GM18507 (cell line): Measurements from ENCODE around the gene YEATS2.
"Not testable (repeated sequence)": the region's sequence is repeated elsewhere in the genome, so short reads cannot be mapped to it uniquely, and the experiment has no call there.

Experiments
- DNase-seq: peaks from one replicate; pipeline ENCODE4 v3.0.0; 2011; ENCODE audit warnings: low read depth; ENCODE audit not compliant: insufficient read length; ENCODE audit errors: extremely low spot score
- FAIRE-seq: peaks from 2 replicates; lab custom pipeline; 2011; peaks lifted over from hg19 to GRCh38; lab: Jason Lieb, UNC

The YEATS2 gene

DNA sequence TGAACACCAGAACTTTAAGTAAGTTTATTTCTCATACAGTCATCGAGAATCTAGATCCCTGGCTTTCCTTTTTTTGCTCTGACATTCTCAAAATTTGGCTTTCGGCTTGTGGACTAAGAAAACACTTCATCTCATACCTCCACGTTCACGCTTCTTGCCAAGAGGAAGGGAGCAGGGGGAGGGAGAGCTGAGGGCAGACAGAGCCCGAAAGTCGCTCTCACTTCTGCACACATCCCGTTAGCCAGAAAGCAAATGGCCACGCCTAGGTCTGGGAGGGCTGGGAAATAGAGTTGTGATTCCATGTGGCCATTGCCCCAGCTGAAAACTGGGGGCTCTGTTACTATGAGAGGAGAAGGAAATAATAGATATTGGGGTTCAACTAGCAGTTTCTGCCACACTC, 70.5 kb downstream of the YEATS2 start:
- DNase-seq: no peak
- no peak for FAIRE-seq

DNA sequence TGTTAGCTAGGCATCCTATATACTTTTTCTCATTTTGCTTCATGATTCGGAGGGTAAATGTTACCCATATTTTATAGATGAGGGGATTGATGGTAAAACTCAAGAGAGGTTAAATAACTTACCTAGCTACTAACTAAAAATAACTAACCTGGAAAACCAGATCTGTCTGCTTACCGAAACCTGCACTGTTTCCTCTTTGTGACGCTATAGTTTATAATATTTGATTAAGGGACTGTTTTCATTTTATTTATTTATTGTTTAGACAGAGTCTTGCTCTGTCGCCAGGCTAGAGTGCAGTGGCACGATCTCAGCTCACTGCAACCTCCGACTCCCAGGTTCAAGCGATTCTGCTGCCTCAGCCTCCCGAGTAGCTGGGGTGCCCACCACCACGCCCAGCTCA, 71.9 kb downstream of the YEATS2 start:
- DNase-seq: no peak
- FAIRE-seq: no peak

DNA sequence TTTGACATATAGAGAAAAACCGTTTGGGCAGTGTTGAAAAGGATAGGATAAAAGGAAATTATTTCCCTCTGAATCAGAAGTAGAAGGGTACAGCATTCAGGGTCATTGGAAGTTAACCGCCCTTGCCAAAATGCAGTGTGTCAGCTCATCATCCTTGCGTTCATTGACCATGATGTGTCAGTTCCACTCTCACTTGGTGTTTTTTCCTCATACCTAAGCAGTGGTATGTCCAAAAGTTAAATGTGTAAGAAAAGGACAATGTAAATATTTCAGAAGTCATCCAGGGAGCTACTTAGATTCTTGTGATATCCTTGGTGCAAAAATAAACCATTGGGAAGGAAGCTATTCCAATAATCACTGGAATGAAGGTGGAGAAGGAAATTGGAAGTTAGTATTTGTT, 77.0 kb downstream of the YEATS2 start:
- FAIRE-seq: no peak

DNA sequence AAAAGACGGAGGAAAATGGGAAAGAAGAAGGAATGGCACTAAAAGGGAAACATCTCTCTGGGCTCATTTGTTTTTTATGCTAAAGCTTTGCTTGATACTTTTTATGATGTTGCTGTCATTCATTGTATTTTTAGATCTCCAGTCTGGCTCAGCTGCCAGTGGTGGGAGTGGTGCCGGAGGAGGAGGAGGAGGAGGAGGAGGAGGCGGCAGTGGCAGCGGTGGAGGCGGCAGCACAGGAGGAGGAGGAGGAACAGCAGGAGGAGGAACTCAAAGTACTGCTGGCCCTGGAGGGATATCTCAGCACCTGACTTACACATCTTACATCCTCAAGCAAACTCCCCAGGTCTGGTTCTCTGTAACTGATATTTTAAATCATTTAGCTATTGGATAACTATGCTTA, 78.2 kb downstream of the YEATS2 start:
- DNase-seq (no peak), FAIRE-seq (no peak)

More for the DNA sequence above, 77.0 kb downstream of the YEATS2 start:
- no peak for DNase-seq

DNA sequence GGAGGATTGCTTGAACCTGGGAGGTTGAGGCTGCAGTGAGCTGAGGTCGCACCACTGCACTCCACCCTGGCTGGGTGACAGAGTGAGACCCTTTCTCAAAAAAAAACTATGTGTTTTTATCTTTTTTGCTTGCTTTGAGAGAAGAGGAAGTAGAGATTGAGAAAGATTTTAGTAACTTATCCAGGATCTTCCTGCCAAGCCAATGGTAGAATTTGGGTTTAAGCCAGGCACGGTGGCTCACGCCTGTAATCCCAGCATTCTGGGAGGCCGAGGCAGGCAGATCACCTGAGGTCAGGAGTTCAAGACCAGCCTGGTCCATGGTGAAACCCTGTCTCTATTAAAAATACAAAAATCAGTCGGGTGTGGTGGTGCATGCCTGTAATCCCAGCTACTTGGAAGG, 78.9 kb downstream of the YEATS2 start:
- not testable (repeated sequence) for FAIRE-seq, DNase-seq

DNA sequence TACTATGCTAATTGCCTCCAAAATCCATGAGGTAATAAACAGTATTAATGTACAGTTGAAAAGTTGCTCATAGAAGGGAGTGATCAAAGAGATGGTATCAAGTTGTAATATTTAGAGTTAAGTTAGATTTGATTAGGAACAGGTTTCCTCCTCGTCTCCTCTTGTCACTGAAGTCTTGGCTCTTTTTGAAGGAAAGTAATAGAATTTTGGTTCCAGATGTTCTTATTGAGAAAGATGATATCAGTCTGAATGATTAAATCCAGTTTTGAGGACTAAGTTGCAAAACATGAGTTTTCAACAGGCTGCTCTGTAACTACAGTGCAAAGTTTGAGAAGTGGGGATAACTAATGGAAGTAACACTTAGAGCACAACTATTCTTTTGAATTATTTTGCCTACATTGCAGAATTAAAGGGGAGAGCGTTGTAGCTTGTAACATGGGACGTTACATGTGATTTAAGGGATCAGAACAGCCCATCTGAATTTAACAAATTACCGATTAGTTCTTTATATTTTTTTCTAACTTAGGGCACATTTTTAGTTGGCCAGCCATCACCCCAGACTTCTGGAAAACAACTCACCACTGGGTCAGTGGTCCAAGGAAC, 79.5 kb downstream of the YEATS2 start:
- FAIRE-seq (no peak), DNase-seq (no peak)

DNA sequence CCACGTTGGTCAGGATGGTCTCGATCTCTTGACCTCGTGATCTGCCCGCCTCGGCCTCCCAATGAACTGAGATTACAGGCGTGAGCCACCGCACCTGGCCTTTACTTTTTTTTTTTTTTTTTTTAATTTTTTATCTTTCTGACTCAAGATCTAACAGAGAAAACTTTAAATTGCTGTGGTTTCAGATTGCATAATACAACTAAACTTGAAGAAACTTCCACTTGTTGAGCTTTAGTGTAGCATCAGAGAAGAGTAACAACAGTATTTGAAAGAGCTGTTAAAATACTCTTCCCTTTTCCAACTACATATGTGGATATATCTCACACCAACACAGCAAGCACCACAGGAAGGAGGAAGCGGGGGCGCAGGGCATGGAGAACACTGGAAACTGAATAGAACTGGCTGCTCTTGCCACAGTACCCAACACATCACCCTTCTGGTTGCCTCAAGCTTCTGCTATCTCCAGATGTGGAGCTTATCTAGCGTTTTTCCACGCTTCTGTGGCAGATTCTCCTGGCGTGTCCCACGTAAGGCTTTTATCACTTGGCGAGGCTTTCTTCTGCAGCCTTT, 82.4 kb downstream of the YEATS2 start:
- DNase-seq (no peak), FAIRE-seq (no peak)

DNA sequence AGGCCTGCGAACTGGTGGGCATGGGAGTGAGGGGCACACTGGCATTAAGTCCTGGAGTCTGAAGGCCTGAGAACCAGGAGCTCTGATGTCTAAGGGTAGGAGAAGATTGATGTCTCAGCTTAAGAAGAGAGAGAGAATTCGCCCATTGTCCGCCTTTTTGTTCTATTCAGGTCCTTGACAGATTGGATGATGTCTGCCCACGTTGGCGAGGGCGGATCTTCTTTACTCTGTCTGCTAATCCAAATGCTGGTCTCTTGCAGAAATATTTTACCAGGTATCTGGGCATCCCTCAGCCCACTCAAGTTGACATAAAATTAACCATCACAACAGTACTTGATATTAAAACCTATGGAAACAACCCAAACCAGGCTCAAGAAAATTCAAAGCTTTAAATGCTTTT, 83.6 kb downstream of the YEATS2 start:
- DNase-seq (no peak), FAIRE-seq (no peak)

DNA sequence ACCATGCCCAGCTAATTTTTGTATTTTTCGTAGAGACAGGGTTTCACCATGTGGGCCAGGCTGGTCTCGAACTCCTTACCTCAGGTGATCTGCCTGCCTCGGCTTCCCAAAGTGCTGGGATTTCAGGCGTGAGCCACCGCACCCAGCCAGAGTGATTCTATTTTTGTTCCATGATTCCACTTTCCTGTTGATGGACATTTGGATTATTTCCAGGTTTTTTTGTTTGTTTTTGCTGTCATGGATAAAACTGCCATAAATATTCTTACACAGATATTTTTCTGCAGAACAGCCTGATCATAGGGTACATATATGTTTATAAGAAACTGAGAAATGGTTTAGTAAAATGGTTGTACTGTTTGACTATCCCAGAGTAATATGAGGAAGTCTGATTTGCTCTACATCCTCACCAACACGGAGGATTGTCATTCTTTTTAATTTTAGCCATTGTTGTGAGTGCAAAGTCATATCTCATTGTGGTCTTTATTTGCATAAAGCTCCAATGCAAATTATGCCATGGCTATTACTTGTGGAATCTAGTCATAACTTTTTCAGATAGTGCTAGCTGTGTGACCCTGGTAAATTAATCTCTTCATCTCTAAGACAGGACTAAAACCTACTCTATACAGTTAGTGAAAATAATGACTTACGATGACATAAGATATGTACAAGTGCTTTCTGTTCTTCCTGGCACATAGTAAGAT, 85.1 kb downstream of the YEATS2 start:
- FAIRE-seq (no peak), DNase-seq (no peak)

DNA sequence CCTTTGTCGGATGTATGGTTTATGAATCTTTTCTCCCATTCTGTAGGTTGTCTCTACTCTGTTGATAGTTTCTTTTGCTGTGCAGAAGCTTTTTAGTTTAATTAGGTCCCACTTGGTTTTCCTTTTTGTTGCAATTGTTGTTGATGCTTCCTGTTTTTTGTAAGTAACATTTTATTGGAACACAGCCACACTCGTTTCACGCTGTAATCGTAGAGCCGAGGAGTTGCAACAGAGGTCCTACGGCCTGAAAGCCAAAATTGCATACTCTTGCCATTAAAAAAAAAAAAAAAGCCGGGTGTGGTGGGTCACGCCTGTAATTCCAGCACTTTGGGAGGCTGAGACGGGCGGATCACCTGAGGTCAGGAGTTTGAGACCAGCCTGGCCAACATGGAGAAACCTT, 86.9 kb downstream of the YEATS2 start:
- FAIRE-seq, DNase-seq: not testable (repeated sequence)

DNA sequence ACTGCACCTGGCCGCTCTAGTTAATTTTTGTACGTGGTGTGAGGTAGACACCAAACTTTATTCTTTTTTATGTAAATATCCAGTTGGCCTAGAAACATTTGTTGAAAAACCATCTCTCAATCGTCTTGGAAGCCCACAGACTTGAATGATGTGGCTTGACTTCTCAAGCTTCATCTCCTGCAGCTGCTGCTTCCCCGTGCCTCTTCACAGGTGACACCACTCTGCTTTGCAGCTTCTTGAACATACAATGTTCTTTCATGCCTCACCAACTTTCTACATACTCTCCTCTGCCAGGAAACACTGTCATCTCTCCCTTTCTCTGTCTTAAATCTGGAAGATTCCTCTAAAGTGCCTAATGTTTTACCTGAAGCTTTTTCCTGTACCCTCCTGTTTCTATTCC, 92.2 kb downstream of the YEATS2 start:
- DNase-seq: no peak
- FAIRE-seq: no peak

DNA sequence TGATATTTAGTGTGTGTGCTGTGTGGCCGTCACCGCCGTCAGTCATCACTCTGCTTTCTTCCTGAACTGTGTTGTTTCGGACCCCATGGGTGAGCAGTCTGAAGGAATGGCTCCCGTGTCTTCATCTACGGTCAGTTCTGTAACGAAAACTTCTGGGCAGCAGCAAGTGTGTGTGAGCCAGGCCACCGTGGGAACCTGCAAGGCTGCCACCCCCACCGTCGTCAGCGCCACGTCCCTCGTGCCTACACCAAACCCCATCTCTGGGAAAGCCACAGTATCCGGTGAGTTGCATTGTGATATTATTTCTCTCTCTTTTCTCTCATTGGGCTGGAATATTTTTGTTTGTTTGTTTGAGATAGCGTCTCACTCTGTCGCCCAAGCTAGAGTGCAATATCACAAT, 93.1 kb downstream of the YEATS2 start:
- FAIRE-seq (no peak), DNase-seq (no peak)

DNA sequence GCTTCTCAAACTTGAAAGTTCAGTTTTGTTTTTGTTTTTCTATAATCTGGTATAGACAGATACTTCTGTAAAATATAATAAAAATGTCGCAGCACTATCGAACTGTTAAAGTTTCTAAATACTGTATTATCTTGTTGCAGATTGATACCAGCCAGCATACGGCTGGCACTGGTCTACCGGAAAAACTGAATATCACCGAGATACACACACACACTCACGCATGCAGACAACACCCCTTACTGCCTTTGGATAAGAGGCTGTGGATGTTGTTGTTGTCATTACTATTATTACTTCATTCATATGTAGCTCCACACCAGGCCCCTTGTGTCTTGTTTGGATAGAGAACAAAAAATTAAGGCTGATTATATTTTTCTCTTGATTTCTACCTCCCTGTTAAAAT, 95.4 kb downstream of the YEATS2 start:
- FAIRE-seq: no peak
- no peak for DNase-seq

DNA sequence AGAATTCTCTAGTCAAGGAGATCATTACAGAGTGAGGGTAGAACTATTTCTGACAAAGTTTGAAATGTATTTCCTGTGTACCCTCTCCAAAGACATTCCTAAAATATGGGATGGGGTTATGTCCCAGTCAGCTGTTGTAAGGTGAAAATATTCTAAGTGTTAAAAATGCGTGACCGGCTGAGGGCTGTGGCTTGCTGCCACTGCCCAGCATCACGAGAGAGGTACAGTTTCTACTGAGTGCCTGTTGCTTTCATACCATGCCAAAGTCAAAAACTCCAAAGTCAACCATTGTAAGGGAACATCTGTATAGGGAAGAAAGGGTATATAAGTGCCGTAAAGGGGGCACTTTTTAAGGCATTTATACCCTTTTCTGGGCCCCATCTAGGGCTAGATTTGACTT, 96.9 kb downstream of the YEATS2 start:
- DNase-seq (no peak), FAIRE-seq (no peak)

DNA sequence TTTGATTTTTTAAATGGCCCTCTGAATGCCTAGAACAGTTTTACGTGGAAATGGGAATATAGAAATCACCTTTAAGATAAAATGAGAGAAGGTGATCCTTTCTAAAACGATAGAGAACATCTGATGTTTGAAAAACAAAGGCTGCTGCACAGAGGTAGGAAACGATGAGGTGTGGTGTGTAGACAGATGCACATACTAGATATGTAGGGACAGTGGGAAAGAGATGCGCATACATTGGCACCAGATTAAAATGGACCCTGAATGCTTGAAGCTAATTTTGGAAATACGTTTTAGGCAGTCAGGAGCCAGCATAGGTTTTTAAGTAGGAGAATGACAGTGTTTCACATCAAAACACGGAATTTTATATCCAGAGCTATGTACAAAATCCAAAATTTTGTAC, 98.8 kb downstream of the YEATS2 start:
- FAIRE-seq: no peak

DNA sequence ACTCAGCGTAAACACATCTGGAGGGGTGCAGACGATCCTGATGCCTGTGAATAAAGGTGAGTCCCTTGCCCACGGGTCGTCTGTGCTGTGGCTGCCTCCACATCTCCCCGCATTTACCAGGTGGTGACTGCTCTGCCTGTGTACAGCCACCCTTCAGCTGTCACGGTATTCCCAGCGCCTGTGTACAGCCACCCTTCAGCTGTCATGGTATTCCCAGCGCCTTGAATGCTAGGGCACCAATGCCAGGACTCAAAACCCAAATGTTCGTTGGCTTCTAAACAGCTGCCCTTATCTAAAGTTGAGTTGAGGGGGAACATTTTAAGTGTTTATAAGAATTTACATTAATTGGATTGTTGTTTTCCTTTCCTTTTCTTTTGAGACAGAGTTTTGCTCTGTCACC, 100.4 kb downstream of the YEATS2 start:
- DNase-seq (no peak), FAIRE-seq (no peak)

More for the DNA sequence above, 98.8 kb downstream of the YEATS2 start:
- DNase-seq: no peak

DNA sequence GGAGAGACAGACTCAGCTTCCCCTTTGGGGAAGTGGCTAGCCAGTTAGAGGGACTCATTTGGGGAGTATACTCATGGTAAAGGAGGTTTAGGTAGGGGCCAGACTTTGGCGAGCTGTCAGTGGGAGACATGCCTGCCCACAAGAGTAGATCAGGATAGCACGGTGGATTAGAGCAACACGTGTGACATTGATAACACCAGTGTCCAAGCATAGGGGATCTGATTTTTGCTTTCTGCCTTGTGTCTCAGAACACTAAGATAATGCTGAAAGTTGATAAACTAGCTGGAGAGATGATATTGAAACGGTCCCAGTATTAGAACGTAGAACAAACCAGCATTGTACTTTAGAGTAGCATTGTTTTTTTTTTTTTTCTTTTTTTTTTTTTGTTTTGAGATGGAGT, 101.9 kb downstream of the YEATS2 start:
- FAIRE-seq: no peak
- DNase-seq: no peak

DNA sequence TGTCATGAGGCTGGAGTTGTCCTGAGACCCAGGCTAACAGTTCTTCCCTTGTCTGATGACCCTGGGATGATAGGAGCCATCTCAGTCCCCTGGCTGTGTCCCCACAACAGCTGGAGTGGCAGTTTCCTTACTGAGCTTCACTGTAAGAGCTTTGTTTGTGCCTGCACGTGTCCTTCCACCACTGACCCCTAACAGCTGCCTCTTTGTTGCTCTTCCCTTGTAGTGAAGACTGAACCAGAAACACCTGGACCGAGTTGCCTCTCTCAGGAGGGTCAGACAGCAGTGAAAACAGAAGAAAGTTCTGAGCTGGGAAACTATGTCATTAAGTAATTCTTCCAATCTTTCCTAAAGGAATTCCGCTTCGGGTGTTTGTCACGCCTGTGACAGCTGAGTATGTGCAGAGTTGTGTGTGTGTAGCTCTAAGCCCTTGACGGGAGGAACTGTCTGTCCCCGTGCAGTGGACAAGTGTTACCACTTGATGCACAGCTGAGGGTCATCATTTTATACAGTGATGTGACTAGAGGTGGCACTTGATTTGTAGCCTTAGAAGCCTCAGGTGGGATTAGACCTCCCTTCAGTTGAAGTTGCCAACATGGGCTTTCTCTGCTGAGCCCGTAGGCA, 102.8 kb downstream of the YEATS2 start:
- FAIRE-seq (no peak), DNase-seq (no peak)

DNA sequence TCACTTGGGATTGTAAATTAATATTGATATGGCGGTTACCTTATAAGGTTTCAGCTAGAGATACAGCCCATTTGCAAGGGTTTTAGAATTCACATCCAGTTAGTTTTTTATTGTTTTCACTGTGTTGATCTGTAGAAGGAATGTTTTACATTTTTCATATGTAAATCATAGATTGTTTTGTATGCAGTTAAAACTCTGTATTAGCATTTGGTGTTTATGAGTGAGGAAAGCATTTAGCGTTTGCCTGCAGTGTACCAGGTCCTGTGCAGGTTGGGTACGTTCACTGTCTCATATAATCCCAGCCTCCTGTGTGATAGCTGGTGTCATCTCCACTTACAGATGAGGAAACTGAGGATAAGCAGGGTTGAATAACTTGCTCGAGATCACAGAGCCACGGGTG, 104.0 kb downstream of the YEATS2 start:
- no peak for FAIRE-seq

DNA sequence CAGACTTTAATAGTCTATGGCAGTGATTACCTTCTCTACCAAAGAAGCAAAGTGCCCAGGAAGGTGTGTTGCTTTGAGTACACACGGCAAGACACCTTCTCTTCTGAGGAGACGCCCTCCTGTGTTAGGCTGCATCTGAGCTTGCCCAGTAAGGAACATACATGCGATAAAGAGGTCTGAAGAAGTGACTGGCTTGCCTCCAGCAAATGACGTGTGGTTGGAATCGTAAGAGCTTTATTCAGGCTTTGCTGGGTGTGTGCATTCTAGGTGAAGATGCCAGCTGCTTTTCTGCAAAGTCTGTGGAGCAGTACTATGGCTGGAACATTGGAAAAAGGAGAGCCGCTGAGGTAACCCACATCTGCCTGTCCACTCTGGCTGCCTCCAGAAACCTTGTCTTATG, 105.4 kb downstream of the YEATS2 start:
- FAIRE-seq: no peak
- DNase-seq: no peak

More for the DNA sequence above, 104.0 kb downstream of the YEATS2 start:
- DNase-seq: no peak
